DMS 273 (cell line): ENCODE results near the gene GARNL3.

ENCODE experiments used
- DNase-seq: peaks from one replicate; lab custom pipeline; 2025; ENCODE audit not compliant: unreplicated experiment; lab: John Stamatoyannopoulos, UW

GARNL3 gene

GRCh38 chr9:127264462-127265219, at the start of gene GARNL3:
TSS of gene GARNL3 (plus strand) at chr9:127264774. CDS start at chr9:127264878, 104 bp downstream.
- DNase-seq = no peak

- DNase-seq = no peak
These were observed 49.0 kb upstream of the GARNL3 start for GRCh38 chr9:127215268-127216209.

GRCh38 chr9:127216210-127216887, 48.2 kb upstream of the GARNL3 start:
- DNase-seq = no peak

GRCh38 chr9:127216888-127217217, 47.7 kb upstream of the GARNL3 start:
- DNase-seq = no peak

GRCh38 chr9:127218818-127219217, 45.8 kb upstream of the GARNL3 start:
- no peak for DNase-seq

GRCh38 chr9:127219520-127219919, 45.1 kb upstream of the GARNL3 start:
- DNase-seq = no peak

- DNase-seq = no peak
These were observed 42.9 kb upstream of the GARNL3 start for GRCh38 chr9:127221695-127222094.

- DNase-seq = no peak
These were observed 42.0 kb upstream of the GARNL3 start for GRCh38 chr9:127222388-127223095.

GRCh38 chr9:127223266-127223665, 41.3 kb upstream of the GARNL3 start:
- DNase-seq = no peak

GRCh38 chr9:127223810-127224177, 40.8 kb upstream of the GARNL3 start:
- DNase-seq = no peak

- DNase-seq = peak; percentile 93
These were observed 40.2 kb upstream of the GARNL3 start for GRCh38 chr9:127224178-127224882.

- peak; percentile 95 for DNase-seq
These were observed 39.5 kb upstream of the GARNL3 start for GRCh38 chr9:127224883-127225739.

- peak; percentile 46 for DNase-seq
These were observed 38.6 kb upstream of the GARNL3 start for GRCh38 chr9:127225801-127226625.

GRCh38 chr9:127229691-127230417, 34.7 kb upstream of the GARNL3 start:
- no peak for DNase-seq

- DNase-seq = no peak
These were observed 32.9 kb upstream of the GARNL3 start for GRCh38 chr9:127231666-127232065.

- DNase-seq = no peak
These were observed 31.6 kb upstream of the GARNL3 start for GRCh38 chr9:127232833-127233549.

GRCh38 chr9:127233550-127233949, 31.0 kb upstream of the GARNL3 start:
- no peak for DNase-seq
